Lower leg skin (tissue), 4 donors: Measurements from ENCODE around the gene KCNJ11. TPM values are rescaled to one million over a fixed set of nuclear protein-coding genes. Genes with fewer than 3 reads are reported as not detected.

ENCODE experiments used
- DNase-seq, 2 donors: peaks; one replicate each; pipeline ENCODE4 v3.0.0-alpha.2; 2019; ENCODE audit warnings: low spot score in 2 of 2
- H3K4me3 ChIP-seq: fragments of 200-600 bp; sonication (generic); 2 replicates; pipeline ENCODE4 v1.5.1; 2017; ENCODE audit warnings: mild to moderate bottlenecking, low read depth; ENCODE audit not compliant: poor library complexity, severe bottlenecking
- POLR2A ChIP-seq, 2 donors: fragments of 450-650 bp; IDR thresholded peaks; one replicate each; pipeline ENCODE4 v1.6.1; 2016 to 2017; ENCODE audit warnings: antibody characterized with exemption in 2 of 2, mild to moderate bottlenecking in 1 of 2, moderate library complexity in 1 of 2
- whole genome bisulfite sequencing, 2 donors: methylation state at CpG; one replicate each; pipeline ENCODE4 v1.1.5; 2018; 5-methylcytosine and 5-hydroxymethylcytosine counted together
- intact Hi-C: fragments of 100-400 bp; cut with DNase I; formaldehyde crosslinking; loops from one replicate; pipeline ENCODE4 v1.15.0; 2023; ENCODE audit warnings: low total_unique reads
- total RNA-seq, 4 donors: library from RNA; depleted of rRNA; stranded (reverse); fragments of >200 nt; gene quantifications; one replicate each; pipeline ENCODE4 v1.1.0, GENCODE V29; 2016
- TF ChIP-seq, protein P1 (sequence below), 3 donors: fragments of 450-650 bp; IDR thresholded peaks; one replicate each; pipeline ENCODE4 v1.5.1; 2016; ENCODE audit warnings: antibody characterized with exemption in 3 of 3, mild to moderate bottlenecking in 3 of 3, moderate library complexity in 2 of 3

The KCNJ11 gene
- total RNA-seq: 10 to 100 TPM in 1 of 4 donors, 1 to 10 TPM in 3; 2.0 to 20.5 (median 4.7) TPM

DNA sequence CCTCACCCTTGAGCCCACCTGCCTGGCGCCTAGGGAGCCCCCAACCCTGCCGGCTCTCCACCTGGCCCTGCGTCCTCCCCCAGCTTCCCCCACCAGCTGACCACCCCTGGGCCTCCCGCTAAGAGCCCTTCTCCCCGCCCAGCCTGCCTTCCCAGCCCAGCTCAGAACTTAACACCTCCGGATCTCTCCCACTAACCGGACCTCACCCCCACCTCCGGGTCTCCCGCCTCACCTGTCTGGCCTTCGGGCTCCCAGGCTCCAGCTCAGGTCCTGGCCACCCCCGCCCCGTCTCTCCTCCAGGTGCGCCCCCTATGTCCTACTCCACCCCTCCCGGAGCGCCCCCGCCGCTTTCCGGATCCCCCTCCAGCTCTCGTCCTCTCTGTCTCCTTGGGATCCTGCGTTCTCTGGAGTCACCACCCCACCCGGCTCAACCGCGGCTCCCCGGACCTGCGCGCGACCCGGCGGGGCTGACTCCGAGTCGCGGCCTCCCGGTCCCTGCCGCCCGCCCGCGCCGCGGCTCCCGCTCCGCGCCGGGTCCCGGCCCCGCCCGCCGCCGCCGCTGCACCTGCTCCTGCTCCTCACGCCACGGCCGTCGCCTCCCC lies at the start of gene KCNJ11:
KCNJ11 (minus strand) TSS at position 51 of the 602 bp plus-strand sequence. CDS start 568 bp downstream, outside the sequence.
- no peak for DNase-seq
- intact Hi-C loops: loop anchor here (10.0 kb wide), 1 partner anchor 164 kb away; no protein-coding TSS in a partner anchor
- TF ChIP-seq, protein P1, sequence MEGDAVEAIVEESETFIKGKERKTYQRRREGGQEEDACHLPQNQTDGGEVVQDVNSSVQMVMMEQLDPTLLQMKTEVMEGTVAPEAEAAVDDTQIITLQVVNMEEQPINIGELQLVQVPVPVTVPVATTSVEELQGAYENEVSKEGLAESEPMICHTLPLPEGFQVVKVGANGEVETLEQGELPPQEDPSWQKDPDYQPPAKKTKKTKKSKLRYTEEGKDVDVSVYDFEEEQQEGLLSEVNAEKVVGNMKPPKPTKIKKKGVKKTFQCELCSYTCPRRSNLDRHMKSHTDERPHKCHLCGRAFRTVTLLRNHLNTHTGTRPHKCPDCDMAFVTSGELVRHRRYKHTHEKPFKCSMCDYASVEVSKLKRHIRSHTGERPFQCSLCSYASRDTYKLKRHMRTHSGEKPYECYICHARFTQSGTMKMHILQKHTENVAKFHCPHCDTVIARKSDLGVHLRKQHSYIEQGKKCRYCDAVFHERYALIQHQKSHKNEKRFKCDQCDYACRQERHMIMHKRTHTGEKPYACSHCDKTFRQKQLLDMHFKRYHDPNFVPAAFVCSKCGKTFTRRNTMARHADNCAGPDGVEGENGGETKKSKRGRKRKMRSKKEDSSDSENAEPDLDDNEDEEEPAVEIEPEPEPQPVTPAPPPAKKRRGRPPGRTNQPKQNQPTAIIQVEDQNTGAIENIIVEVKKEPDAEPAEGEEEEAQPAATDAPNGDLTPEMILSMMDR (IDR thresholded peaks at IDR 0.05): no peak
- no peak for TF ChIP-seq POLR2A (IDR thresholded peaks at IDR 0.05)
- 5 to 6% methylated on average over 40 to 52 of the region's 53 CpGs for WGBS, 2 donors
- no peak within 1 kb of the TSS for H3K4me3 ChIP-seq

DNA sequence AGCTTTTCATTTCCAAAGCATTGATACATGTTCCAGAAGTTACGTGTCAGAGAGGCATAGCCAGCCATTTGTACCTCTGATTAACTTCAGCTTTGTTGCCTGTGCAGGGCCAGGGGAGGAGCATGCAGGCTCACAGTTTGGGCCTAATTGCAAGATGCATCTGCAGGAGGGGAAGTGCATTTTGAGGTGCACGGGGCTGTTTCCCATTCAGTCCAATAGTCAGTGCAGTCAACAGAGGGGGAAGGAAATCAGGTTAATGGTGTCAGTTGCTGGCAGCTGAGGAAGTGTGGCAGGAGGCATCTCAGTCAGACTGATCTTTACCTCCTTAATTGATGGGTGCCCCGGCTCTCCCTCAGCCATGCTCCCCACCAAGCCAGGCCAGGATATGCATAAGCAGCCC lies 48.9 kb upstream of the KCNJ11 start:
- 67 to 86% methylated on average over 3 of the region's 3 CpGs for WGBS, 2 donors
- TF ChIP-seq, protein P1 (IDR thresholded peaks at IDR 0.05): no peak
- no peak for TF ChIP-seq POLR2A (IDR thresholded peaks at IDR 0.05)
- intact Hi-C loops: no loop called here
- no peak overlapping the region for H3K4me3 ChIP-seq
- no peak for DNase-seq

- no peak overlapping the region for H3K4me3 ChIP-seq
- intact Hi-C loops: no loop called here
- no peak for DNase-seq
- TF ChIP-seq, protein P1 (IDR thresholded peaks at IDR 0.05): no peak
- TF ChIP-seq POLR2A (IDR thresholded peaks at IDR 0.05): no peak
- 74 to 79% methylated on average over 4 of the region's 4 CpGs for WGBS, 2 donors
Observed at GRCh38 chr11:17434108-17434507, 45.6 kb upstream of the KCNJ11 start.

- 48 to 68% methylated on average over 7 of the region's 7 CpGs for WGBS, 2 donors
Observed at GRCh38 chr11:17432002-17432401, 43.5 kb upstream of the KCNJ11 start.

GRCh38 chr11:17431139-17431538 lies 42.7 kb upstream of the KCNJ11 start:
- TF ChIP-seq, protein P1 (IDR thresholded peaks at IDR 0.05): no peak
- TF ChIP-seq POLR2A (IDR thresholded peaks at IDR 0.05): no peak
- WGBS, 2 donors: 48 to 62% methylated on average over 8 of the region's 8 CpGs
- intact Hi-C loops: no loop called here
- DNase-seq: no peak
- H3K4me3 ChIP-seq: no peak overlapping the region

More at GRCh38 chr11:17432002-17432401, 43.5 kb upstream of the KCNJ11 start:
- TF ChIP-seq POLR2A (IDR thresholded peaks at IDR 0.05): no peak
- TF ChIP-seq, protein P1 (IDR thresholded peaks at IDR 0.05): no peak
- DNase-seq: no peak
- intact Hi-C loops: no loop called here
- no peak overlapping the region for H3K4me3 ChIP-seq

DNA sequence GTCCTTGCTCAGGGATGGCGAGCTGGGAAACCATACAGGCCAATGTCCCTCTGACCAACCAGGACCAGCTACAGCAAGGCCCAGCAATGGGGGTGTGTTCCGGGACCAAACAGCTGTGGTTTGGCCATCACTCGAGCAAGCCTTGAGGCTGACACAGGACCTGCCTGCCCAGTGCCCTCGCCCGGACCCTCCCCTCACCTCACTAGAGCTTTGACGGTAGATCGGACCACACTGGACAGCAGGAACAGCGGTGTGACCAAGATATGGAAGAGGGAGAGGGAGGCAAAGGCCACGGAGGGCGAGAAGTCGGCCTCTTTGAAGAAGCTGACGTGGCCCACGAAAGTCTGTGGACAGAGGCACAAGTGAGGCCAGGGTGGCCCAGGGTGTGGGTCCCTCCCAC lies 42.2 kb upstream of the KCNJ11 start:
- 92 to 93% methylated on average over 13 of the region's 13 CpGs for WGBS, 2 donors
- TF ChIP-seq, protein P1 (IDR thresholded peaks at IDR 0.05): no peak
- no peak for TF ChIP-seq POLR2A (IDR thresholded peaks at IDR 0.05)
- H3K4me3 ChIP-seq: no peak overlapping the region
- DNase-seq: no peak
- intact Hi-C loops: no loop called here
